DMS79 (cell line): ENCODE results near the gene FHAD1.

Source experiments
- DNase-seq: peaks from one replicate; lab custom pipeline; 2025; lab: John Stamatoyannopoulos, UW

Gene FHAD1

DNA sequence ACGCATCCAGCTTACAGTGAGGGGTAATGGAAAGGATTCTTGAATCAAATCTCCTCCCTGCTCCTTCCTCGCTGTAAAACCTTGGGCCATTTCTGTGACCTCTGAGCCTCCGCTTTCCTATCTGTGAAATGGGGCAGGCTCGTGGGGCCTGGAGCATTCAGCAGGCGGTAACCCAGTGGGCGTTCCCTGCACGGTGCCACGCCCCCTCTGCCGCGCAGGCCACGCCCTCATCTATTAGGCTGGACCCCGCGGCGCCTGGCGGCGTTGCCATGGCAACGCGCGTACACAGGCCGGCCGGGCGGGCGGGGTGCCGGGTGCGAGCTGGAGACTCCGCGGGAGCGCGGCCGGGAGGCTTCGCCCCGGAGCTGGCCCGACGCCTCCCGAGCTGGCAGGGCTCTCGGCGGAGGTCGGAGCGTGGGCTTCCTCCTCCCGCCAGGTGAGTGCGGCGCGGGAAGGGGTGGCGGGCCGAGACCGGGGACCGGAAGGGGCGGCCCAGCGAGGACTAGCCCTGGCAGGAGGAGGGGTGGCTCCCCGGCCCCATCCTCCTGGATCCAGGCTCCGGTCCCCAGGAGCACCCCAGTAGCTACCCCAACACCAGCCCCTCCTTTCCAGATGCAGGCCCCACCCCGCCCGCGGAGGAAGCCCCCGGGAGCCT lies at the start of gene FHAD1:
Gene FHAD1, plus strand, starts transcription at position 264 of the 655 bp plus-strand sequence. CDS start 4,562 bp downstream, outside the sequence.
- DNase-seq, result no peak

DNA sequence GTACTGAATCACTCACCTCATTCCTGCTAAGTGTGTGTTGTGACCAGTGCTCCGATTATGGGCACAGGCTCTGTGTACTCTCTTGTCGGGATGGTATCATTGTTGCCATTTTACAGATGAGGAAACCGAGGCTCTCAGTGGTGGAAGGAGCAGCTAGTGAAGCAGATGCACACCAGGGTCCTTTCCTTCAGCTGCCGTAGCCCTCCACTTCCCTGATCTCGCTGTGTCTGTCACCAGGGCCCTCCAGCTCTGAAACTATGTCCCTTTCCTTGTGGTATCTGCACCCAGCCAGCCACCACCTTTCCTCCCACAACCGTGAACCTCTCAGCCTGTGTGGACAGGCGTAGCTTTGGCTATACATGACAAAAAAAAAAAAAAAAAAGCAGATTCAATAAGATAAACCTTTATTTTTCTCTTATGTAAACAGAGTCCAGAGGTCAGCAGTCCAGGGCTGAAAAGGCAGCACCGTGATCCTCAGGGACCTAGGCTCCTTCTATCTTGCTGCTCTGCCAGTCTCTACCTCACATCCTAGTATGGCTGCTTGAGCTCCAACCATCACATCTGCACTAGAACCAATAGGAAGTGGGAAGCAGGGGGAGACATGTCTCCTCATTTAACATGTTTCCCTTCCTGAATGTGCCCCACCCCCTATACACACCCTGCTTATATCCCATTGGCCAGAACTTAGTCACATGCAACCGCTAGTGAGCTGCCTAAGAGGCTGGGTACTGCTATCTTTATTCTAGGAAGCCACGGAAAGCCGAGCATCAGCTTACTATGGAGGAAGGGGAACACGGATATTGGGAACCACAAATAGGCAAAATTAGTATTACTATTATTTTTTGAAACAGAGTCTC lies 49.2 kb upstream of the FHAD1 start:
- no peak for DNase-seq

DNA sequence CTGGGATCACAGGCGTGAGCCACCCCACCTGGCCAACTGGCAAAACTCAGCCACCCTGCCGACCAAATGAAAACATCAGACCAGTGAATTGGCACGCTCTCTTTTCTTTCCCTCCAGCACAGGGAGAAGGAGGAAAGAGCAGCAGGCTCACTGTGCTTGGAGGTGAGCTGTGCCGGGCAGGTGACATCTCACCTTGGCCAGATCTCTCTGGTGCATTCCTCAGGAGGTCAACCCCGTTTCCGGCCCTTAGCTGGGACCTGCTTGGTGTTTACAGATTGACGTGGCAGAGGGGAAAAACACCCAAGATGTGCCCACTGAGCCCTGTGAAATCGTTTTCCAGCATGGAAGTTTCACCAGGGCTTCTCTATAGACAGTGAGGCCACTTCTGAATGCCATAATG lies 48.3 kb upstream of the FHAD1 start:
- no peak for DNase-seq

DNA sequence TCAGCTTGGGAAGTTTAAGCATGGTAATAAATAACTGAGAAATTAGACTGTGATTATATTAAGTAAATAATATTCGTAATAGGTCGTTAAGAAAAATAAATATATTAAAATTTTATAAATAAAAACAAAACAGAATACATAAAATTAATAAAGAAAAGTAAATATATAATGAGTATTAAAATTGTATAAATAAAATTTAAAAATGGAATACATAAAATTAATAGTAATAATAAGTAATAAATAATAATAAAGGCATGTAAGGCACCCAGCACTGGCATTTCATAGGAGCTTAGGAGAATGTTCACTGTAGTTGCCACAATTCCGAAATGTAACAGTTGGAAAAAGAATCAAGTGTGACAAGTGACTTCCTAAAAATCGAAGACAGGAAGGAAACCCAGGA lies 45.8 kb upstream of the FHAD1 start:
- no peak for DNase-seq

DNA sequence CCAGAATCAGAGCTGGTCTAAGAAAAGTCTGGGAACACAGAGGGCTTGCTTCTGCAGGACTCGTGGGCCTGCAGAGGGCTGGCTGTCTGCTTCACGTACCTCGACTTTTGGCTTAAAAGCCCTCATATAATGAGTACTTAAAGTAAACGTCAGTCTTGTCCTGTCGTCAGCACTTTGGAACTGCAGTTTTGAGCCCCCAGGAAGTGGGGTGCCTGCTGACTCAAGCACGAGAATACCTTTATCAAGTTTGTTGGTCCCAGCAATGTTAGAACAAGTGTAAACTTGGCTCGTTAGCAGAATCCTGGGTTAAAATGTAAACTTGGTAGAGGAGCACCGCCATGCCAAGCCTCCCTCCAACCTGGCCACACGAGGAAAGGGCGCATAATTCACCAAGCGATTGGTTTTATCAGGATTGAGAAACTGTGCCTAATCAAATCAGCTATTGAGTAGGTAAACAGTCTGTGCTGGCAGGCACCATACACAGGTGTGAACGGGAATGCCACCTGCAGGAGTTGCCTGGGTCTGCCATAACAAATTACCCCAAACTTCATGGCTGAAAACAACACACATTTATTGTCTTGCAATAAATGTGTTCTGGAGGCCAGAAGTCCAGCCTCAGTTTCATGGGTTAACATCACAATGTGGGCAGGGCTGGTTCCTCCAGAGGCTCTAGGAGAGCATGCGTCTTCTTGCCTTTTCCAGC lies 45.0 kb upstream of the FHAD1 start:
- DNase-seq, result no peak

DNA sequence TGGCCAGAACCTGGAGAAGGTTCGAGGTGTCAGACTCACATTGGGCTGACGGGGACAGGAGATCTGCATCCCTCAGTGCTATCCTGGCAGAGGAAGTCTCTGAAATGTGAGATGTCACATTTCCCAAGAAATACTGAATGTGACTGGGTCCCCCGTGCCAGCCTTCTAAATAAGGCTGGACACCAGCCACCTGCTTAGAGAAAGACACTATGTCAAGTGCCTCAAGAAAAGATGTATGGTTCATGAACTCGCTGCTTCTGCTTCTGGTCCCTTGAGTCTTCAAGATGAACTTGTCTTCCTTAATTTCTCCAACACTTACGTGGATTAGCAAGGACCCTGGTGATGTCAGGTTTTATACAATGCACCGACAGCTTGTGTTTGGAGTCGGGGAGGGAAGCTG lies 42.1 kb upstream of the FHAD1 start:
- no peak for DNase-seq

DNA sequence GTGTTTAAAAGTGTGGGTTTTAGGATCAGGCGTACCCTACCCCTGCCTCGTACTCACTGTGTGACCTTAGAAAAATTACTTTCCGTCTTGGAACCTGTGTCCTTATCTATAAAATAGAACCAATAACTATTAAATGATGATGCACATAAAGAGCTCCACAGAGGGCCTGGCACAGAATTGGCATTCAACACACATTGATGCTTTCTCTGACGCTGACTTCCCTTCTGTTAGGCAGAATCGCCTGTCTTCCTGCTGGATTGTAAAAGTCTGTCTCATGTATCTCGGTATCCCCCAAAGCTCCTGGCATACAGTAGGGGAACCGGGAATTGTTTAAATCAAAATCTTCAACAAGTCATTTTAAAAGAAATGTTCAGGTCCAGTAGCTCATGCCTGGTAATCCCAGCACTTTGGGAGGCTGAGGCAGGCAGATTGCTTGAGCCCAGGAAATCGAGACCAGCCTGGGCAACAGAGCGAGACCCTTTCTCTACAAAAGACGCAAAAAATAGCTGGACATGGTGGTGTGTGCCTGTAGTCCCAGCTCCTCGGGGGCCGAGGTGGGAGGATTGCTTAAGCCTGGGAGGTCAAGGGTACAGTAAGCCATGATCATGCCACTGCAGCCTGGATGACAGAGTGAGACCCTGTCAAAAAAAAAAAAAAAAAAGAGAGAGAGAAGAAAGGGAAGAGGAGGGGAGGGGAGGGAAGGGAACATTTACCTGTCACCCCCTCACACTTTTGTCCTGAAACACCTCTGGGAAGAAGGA lies 41.3 kb upstream of the FHAD1 start:
- no peak for DNase-seq

DNA sequence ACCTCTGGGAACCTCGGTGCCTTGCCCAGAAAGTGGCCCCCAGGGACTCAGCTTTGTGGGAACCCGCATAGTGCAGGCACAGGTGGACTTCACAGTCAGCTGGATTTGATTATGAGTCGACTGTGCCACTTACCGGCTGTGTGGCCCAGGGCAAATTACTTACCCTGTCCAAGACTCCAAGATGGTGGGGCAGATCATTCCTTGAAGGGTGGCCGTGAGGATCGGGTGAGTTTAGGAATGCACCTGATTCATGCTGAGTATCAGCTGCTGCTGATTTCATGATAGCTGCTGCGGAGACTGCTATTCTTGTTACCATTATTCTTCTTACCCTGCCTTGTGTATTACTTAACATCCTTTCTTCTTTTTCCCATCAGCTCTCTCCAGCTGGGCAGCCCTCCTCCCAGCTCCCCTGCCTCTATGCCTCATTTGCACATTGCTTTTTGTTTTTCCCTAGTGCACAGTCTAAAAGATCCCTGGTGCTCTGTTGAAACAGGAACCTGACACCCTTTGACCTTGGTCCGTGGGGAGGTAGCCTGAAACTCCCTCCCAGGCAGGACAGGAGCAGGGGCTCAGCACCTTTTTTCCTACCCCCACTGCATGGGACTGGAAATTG lies 40.5 kb upstream of the FHAD1 start:
- no peak for DNase-seq

DNA sequence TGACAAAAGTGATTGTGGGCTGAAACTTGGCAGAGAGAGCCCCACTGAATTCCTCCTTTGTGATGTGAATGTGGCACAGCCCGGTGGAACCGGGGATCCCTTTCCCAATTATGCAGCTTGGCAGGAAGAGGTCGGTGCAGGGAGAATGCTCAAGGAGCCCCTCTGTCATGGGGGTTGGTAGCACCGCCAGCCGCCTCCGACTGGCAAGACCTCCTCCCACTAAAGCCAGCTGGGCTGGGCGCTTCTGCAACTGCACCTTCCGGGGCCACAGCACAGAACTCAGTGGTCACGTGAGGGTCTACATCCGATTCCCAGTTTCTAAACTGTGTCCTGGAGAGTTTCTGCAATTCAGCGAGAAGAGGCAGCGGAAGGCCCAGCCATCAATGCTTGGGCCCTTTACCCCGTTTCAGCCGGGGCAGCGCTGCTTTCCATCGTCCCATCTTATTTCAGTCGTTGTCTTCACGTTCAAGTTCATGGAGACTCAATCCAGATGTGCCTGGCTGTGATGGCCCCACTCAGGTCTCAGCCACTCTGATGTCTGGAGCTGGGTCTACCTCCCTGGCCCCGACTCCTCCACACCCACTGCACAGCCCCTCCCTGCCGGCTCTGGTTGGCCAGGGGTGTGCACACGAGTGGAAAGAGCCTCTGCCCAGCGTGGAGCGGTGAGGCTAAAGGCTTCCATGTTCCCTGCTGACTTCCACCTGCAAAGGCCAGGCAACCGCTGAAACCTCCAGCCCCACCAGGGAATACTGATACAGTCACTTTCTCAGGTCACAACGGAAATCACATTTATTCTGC lies 39.8 kb upstream of the FHAD1 start:
- no peak for DNase-seq

DNA sequence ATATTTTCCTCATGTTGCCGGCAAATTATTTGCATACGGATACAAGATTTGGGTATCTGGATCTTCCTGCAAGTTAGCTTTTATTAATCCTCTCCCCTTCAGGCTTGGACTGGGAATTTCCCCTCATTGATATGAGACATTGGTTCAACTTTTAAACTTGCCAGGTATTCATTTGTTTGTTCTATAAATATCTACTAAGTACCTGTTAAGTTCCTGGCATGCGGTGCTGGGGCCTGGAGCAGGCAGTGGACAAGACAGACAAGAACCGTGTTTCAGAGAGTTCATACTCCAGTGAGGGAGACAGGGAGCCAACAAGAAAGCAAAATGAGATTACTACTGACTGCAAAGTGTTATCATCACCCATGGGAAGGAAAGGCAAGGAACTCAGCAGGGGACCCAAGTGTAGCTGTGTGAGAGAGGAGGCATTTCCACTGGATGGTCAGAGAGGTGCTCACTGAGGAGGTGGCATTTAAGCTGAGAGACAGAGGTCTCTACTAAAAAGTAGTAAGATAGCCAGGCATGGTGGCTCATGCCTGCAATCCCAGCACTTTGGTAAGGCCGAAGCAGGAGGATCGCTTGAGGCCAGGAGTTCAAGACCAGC lies 39.1 kb upstream of the FHAD1 start:
- DNase-seq, result no peak

DNA sequence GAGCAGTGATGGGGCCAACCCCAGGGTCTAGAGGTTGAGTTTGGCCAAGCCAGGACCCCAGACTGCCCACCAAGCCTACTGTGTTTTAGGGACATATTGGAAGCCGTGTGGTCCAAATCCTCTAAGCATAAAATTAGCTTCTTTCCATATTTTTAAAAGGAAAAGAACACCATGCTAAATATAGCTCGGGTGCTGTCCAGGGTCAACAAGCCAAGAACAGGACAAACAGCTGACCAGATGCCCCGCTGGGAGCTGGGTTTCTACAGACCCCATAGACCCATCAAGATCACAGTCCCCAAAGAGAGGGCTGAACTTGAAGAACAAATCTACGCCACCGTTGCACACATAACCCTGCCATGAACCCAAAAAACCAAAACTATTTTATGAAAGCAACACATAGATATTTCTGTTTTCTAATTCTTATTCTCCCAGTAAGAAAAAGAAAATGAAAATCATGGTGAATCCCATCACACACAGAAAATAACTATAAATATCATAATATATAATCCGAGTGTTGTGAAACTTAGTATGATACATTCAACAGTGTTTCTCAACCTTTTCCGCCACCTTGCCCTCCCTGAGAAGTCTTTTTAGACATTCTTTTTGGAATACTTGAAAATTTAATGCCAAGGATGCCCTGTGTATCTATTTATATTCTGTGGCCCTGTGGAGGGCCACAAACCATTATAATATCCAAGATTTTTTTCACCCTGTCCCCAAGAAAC lies 36.2 kb upstream of the FHAD1 start:
- DNase-seq, result no peak

DNA sequence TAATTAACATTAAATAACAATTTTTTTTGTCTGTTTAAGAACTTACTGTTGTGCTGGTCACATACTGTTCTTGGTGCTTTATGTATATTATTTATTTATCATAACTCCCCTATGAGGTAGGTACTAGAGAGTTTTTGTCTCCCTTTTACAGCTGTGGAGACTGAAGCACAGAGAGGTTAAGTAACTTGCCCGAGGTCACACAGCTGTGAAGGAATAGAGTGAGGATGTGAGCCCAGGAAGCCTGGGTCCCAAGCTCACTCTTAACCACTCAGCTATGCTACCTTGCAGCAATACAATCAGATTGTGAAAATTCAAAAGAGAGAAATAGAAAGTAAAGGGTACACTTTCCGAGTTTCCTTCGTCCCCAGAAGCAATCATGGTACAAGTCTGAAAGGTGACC lies 35.6 kb upstream of the FHAD1 start:
- no peak for DNase-seq

DNA sequence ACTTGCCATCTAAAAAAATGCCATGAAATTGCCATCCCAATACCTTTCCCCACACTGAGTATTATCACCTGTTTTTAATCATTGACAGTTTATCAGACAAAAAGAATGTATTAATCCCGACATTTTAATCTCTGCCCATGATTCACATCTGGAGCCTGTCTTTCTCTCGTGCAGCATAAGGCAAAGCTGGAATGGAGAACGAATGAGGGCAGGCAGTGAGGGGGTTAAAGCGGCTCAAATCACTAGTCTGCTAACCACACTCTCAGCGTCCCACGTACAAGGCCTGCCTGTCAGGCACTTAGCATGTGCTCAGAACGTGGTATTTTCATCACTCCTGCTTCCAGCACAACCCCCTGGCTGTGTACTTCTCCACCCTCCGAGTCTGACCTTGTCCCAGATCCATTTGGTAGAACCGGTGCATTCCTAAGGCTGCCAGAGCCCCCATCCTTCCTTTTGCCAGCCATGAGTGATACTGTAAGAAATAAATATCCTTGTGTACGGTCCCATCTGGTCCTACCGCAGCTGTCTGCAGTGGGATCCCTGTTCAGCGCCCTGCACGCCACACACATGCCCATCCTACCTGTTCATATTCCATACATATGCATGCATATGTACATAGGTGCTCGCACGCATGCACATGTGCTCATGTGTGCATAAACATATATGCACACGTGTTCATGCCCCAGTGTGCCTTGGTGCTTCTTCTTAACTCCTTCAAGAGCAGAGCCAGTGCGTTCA lies 34.6 kb upstream of the FHAD1 start:
- no peak for DNase-seq

DNA sequence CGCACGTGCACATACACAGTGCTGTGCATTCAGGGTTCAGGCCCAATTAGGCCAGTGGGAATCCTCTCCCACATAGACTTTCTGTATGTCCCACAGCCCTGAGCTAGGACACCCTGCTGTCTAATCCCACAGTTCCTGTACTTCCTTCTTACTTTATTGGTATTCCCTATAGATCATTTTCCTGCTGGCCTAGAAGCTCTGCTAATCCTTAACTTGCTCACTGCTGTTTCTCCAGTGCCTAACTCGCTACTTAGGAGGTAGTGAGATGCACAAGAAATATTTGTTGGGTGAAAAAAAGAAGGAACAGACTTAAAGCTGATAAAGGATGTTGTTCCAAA lies 34.1 kb upstream of the FHAD1 start:
- no peak for DNase-seq

DNA sequence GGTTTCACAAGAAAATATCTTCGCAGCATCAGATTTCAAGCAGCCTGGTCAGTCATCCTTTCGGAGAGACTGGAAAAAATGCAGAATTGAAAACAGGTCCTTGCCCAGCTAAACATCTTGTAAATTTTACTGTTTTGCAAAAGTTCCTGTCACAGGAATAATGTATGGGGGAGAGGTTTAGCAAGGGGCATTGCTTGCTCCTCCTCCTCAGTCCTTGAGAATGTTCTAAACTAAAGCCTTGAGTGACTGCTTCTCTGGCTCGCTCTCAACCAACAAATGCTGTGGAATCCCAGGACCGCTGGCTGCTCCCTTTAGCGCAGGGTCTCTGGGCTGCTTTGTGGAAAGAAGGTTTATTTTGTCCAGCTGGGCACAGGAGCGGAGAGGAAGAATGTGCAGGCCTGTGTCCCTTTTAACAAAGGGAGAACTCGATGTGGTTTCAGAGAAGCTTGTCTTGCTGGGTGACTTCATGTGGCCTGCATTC lies 33.6 kb upstream of the FHAD1 start:
- DNase-seq, result no peak

DNA sequence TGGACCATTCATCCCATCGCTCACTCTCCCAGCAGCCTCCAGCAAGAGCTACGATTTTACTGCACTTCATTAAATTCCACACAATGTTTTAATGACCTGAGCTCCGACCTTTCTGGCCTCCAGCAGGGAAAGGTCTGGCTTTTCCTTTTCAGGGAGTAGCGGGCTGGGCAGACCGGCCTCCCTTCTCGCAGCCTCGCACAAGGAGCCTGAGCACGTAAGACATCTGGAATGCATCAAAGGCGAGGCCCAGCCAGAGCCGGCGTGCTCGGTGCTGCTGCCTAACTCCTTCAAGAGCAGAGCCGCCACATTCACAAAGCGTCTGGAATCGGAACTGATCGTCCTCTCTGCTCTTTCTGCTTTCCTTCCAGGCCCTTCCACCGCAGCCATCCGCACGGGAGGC lies 32.5 kb upstream of the FHAD1 start:
- no peak for DNase-seq

DNA sequence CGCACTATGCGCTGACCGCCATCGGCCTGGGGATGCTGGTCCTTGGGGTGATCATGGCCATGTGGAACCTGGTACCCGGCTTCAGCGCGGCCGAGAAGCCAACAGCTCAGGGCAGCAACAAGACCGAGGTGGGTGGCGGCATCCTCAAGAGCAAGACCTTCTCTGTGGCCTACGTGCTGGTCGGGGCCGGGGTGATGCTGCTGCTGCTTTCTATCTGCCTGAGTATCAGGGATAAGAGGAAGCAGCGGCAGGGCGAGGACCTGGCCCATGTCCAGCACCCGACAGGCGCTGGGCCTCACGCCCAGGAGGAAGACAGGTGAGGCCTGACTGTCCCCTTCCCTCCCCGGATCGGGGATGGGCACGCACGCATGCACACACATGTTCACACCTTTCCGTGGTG lies 31.9 kb upstream of the FHAD1 start:
- no peak for DNase-seq

DNA sequence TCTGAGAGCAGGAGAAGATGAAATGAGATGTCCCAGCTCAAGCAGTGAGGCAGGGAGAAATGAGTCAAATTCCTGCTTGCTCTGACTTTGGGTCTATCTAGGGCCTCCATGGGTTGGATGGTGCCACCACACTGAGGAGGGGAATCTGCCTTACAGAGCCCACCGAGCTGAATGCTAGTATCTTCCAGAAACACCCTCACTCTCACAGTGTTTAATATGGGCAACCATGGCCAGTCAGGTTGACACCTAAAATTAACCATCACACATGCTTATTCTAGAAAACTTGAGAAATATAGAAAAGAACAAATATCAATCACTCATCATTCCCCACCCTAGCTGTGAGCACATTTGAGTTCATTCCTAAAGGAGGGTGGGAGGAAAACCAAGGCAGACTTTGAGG lies 29.4 kb upstream of the FHAD1 start:
- no peak for DNase-seq
